Transverse colon (tissue), 4 donors: ENCODE results near the gene IL13. TPM values are rescaled to one million over a fixed set of nuclear protein-coding genes. Genes with fewer than 3 reads are reported as not detected.

Experiments
- DNase-seq: peaks from one replicate; pipeline ENCODE4 v3.0.0-alpha.2; 2019
- H3K27ac ChIP-seq, 4 donors: fragments of 200-600 bp; sonication (generic); 2 replicates each; pipeline ENCODE4 v1.5.1; 2016 to 2018; ENCODE audit warnings: inconsistent platforms in 4 of 4
- H3K27me3 ChIP-seq: fragments of 200-600 bp; sonication (generic); 2 replicates; pipeline ENCODE4 v1.5.1; 2017; ENCODE audit warnings: inconsistent platforms
- H3K36me3 ChIP-seq, 4 donors: fragments of 200-600 bp; sonication (generic); 2 replicates each; pipeline ENCODE4 v1.5.1; 2017 to 2019; ENCODE audit warnings: inconsistent platforms in 4 of 4
- H3K4me1 ChIP-seq, 4 donors: fragments of 200-600 bp; sonication (generic); 2 replicates each; pipeline ENCODE4 v1.5.1; 2017 to 2020; ENCODE audit warnings: inconsistent platforms in 4 of 4
- H3K4me3 ChIP-seq, 4 donors: fragments of 200-600 bp; sonication (generic); 1 replicate in 1 of 4; 2 replicates in 3 of 4; pipeline versions ENCODE4 v1.5.1 to v1.6.1; 2017 to 2019; ENCODE audit warnings: inconsistent platforms in 4 of 4
- H3K9me3 ChIP-seq, 2 donors: fragments of 200-600 bp; sonication (generic); 2 replicates each; pipeline ENCODE4 v1.5.1; 2017 to 2019; ENCODE audit warnings: inconsistent platforms in 2 of 2
- CTCF ChIP-seq, 5 experiments: fragments of 200-600 bp in 3 of 5; fragments of 450-650 bp in 2 of 5; sonication (generic) in 3 of 5; IDR thresholded peaks; 1 replicate in 2 of 5; 2 replicates in 3 of 5; pipeline ENCODE4 v1.5.1; 2016 to 2017; ENCODE audit warnings: antibody characterized with exemption in 5 of 5, inconsistent platforms in 3 of 5, mild to moderate bottlenecking in 2 of 5, moderate library complexity in 1 of 5
- EP300 ChIP-seq: sonication (generic); formaldehyde crosslinking; IDR thresholded peaks from one replicate; pipeline ENCODE4 v1.6.1; 2017; ENCODE audit warnings: antibody characterized with exemption, low read depth
- POLR2A ChIP-seq: fragments of 450-650 bp; IDR thresholded peaks from one replicate; pipeline ENCODE4 v1.6.1; 2016; ENCODE audit warnings: antibody characterized with exemption, mild to moderate bottlenecking, moderate library complexity
- POLR2AphosphoS5 ChIP-seq, 3 donors: sonication (generic); formaldehyde crosslinking; IDR thresholded peaks; one replicate each; pipeline ENCODE4 v1.6.1; 2016; ENCODE audit warnings: antibody characterized with exemption in 3 of 3
- WGBS, 2 donors: methylation state at CpG; one replicate each; pipeline ENCODE4 v1.1.5; 2018; ENCODE audit warnings: low coverage in 1 of 2; 5-methylcytosine and 5-hydroxymethylcytosine counted together
- in situ Hi-C, 4 donors: fragments of 200-750 bp; cut with MboI; loops; one replicate each; pipeline versions ENCODE4 v1.15.0 to v1.15.1; 2017; ENCODE audit warnings: low sequenced_read_pairs in 3 of 4, low pct_ligation_motif_present in 1 of 4, low pct_unique_long_range_greater_than_20kb in 1 of 4
- intact Hi-C: fragments of 100-400 bp; cut with DNase I; formaldehyde crosslinking; loops from one replicate; pipeline ENCODE4 v1.15.1; 2023; ENCODE audit warnings: low total_unique reads
- total RNA-seq, 4 donors: library from RNA; depleted of rRNA; stranded (reverse); fragments of >200 nt; gene quantifications; one replicate each; pipeline ENCODE4 v1.1.0, GENCODE V29; 2016

Gene IL13
- total RNA-seq, 4 donors from 2014 or later, result not detected

- no peak for DNase-seq
- Histone ChIP-seq H3K4me3 (no peak overlapping the region), H3K36me3 (no peaks in the 10 kb centered on the region), H3K4me1 (peaks cover 0 to 5% (median 2%) of the 10 kb centered on the region in 4 donors), H3K9me3 (no peaks in the 10 kb centered on the region), H3K27ac (no peak overlapping the region), H3K27me3 (no peaks in the 10 kb centered on the region)
- TF ChIP-seq POLR2AphosphoS5 (IDR thresholded peaks at IDR 0.05) (no peak), POLR2A (no peak), CTCF (IDR thresholded peaks at IDR 0.05) (no peak), EP300 (no peak)
- in situ Hi-C loops (no loop called here), intact Hi-C loops (no loop called here)
- 75 to 100% methylated on average over 1 to 25 of the region's 25 CpGs for WGBS, 2 donors
Observed at GRCh38 chr5:132662925-132663770, 5.2 kb downstream of the IL13 start.

GRCh38 chr5:132663771-132664695 is 6.1 kb downstream of the IL13 start:
- in situ Hi-C loops, result no loop called here
- intact Hi-C loops, result no loop called here
- Histone ChIP-seq H3K27me3 (no peaks in the 10 kb centered on the region), H3K4me3 (no peak overlapping the region), H3K27ac (no peak overlapping the region), H3K4me1 (peaks cover 0 to 5% (median 2%) of the 10 kb centered on the region in 4 donors), H3K9me3 (no peaks in the 10 kb centered on the region), H3K36me3 (no peaks in the 10 kb centered on the region)
- 73 to 80% methylated on average over 7 to 13 of the region's 13 CpGs for WGBS, 2 donors
- no peak for DNase-seq
- no peak for TF ChIP-seq CTCF (IDR thresholded peaks at IDR 0.05)

- WGBS, 2 donors, result 96% methylated on average over 9 of the region's 9 CpGs; no CpG with 5 or more reads in 1 of the 2 donors
- TF ChIP-seq CTCF (IDR thresholded peaks at IDR 0.05) (no peak), EP300 (no peak), POLR2AphosphoS5 (IDR thresholded peaks at IDR 0.05) (no peak), POLR2A (no peak)
- H3K4me3 ChIP-seq, result no peak overlapping the region
- peaks cover 0 to 5% (median 2%) of the 10 kb centered on the region in 4 donors for H3K4me1 ChIP-seq
- no peaks in the 10 kb centered on the region for H3K27me3 ChIP-seq
- H3K36me3 ChIP-seq, result no peaks in the 10 kb centered on the region
- intact Hi-C loops, result no loop called here
- no peaks in the 10 kb centered on the region for H3K9me3 ChIP-seq
- DNase-seq, result no peak
- no peak overlapping the region for H3K27ac ChIP-seq
- in situ Hi-C loops, result no loop called here
Observed at GRCh38 chr5:132664696-132665209, 6.8 kb downstream of the IL13 start.

GRCh38 chr5:132665574-132666080 is 7.7 kb downstream of the IL13 start:
- TF ChIP-seq POLR2AphosphoS5 (IDR thresholded peaks at IDR 0.05) (no peak), EP300 (no peak), POLR2A (no peak), CTCF (IDR thresholded peaks at IDR 0.05) (no peak)
- Histone ChIP-seq H3K36me3 (no peaks in the 10 kb centered on the region), H3K4me1 (peaks cover 0 to 5% (median 2%) of the 10 kb centered on the region in 4 donors), H3K27ac (no peak overlapping the region), H3K9me3 (no peaks in the 10 kb centered on the region), H3K4me3 (no peak overlapping the region), H3K27me3 (no peaks in the 10 kb centered on the region)
- WGBS, 2 donors, result 95 to 100% methylated on average over 4 to 21 of the region's 21 CpGs
- intact Hi-C loops (no loop called here), in situ Hi-C loops (no loop called here)
- no peak for DNase-seq
